Measurements from ENCODE around the gene SLC39A3.
"Not testable (repeated sequence)": the region's sequence is repeated elsewhere in the genome, so short reads cannot be mapped to it uniquely, and the experiment has no call there.

The SLC39A3 gene

DNA sequence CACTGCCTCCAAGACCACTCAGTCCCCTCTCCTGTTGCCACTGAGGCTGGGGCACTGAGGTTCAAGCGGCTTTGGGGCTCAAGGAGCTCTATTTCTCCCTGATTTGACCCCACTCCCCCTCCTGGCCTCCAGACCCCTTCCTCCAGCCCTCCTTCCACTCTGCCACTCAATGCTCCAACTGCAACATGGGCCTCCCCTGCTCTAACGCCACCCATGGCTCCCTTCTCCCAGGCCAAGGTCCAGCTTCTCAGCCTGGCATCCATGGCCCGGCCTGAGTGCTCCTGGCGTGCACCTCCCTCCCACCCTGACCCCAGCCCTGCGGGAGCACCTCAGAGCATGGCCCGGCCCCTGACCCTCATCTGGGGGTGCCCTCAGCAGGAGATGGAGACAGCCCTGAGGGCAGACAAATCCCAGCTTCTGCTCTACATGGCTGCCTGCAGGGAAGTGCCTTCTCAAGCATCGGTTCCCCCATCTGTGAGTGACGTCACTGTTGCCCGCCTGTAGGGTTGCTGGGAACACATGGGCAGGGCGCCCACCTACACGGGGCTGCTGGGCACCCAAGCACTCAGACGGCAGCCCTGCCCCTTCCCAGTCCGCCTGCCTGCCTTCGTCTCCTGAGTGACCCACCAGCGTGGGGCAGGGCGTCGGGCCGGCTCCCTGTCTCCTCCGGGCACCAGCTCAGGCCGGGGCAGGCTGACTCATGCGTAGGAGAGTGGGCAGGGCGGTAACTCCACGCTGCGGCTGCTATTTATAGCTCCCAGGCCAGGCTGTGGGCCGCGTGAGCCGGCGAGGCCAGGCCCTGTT lies 17.1 kb downstream of the SLC39A3 start:
- no peak for DNase-seq (ENCODE audit: low read depth in 2 of 2)

DNA sequence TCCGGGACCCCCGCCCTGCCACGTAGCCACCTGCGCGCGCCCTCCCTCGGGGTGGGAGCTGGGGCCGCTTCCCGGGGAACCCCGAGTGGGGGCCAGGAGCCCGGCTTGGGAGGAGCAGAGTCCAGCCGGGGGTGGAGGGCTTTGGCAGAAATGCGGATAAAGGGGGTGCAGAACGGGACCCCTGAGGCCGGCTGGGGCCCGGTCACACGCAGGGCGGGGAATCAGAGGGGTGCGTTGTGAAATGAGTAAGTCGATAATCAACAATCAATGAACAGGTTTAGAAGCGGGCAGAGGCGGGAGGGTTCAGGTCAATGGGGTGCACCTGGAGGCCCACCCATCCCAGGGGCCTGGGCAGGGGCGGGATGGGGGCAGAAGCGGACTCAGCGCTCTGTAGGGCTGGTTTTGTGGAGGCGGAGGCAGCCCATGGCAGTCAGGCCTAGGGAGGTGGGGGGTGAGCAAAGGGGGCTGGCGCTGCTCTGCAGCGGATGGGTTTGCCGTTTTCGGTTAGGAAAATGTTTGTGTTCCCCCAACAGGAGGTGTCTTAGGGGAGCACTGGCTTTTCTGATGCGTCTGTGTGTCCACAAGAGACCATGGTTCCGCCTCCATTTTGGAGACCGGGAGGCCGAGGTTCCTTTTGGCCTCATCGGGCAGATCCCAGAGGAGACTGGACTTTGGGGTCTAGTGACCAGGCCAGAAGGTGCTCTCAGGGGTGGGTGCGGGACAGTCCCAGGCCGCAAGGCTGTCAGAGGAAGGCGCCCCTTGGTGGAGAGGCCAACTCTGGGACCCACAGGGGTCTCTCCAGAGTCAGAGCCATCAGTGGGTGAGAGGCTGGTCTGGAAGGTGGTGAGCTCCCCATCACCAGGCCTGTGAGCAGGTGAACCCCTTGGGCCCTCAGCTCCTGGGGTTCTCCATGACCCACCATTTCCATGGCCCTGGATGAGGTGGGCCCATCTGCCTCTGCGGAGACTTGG lies 18.0 kb downstream of the SLC39A3 start:
- DNase-seq (ENCODE audit: low read depth in 2 of 2), result no peak

DNA sequence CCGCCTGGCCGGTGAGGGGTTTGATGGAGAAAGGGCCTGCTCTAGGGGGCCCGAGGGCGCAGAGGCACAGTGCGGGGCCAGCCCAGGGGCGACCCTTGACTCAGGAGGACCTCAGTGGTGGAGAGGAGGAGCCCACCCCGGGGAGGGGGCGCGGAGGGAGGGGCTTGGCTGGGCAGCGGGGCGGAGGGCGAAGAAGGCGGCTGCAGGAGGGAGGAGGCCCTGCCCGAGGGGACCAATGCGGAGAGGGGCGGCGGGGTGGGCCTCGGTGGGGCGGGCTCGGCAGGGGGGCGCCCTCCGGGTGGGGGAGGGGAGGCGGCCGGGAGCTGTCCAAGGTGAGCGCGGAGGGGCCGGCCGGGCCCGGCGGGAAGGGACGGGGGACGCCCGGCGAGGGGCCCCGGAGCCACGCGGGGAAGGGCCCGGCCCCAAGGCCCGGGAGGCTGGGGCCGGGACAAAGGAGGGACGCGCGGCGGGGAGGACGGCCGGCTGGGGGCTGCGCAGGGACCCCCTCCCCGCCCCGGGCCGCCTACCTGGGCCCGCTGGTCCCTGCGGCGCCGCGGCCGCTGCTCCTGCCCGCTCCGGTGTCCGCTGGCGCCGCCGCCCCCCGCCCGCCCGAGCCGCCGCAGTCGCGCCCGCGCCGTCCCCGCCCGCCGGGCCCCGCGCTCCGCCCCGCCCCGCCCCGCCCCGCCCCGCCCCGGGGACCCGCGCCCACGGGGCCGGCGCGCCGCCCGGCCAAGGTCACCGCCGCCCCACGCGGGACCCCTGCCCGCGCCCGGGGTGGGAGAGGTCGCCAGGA lies 18.8 kb downstream of the SLC39A3 start, which contains the start of gene DIRAS1:
Gene DIRAS1 (minus strand): TSS at position 596 of the 793 bp plus-strand sequence. CDS start 3,566 bp downstream, outside the sequence.
- DNase-seq (ENCODE audit: low read depth in 2 of 2), result no peak

DNA sequence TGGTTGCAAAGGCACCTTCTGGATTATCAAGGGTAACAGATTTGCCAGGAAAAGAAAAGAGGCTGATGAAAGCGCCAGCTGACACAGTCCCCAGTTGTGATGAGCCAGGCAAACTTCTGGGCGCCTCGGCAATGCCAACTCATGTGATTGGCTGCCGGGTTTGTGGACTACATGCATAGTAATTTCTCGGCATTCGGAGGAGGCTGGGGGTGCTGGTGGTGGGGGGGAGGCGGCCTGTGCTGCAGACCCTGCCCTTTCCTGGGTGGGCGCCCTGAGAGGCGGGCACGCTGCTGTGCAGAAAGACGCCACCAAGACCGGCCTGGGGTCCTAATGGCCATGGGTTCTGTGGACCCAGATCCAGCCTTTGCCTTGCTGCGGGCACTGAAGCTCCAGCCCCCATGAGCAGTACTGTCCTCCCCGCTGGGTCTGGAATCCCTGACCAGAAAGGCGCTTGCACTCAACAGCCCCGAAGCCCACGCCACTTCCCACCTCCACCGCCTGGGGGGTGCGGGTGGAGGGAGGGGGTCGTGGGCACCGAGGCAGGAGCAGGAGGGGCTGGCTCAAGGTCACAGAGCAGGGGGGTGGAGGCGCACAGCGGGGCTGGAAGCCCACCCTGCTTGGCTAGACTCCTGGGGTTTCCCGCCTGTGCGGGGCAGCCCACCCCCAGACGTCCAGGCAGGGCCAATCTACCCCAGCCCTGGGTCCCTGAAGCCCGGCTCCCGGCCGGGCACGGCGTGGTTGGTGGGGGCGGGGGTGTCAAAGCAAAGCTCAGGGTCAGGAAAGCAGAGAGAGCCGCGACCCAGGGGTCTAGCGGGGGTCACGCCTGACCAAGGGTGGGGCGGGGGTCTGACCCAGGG lies 19.7 kb downstream of the SLC39A3 start:
- no peak for DNase-seq (ENCODE audit: low read depth in 2 of 2)

DNA sequence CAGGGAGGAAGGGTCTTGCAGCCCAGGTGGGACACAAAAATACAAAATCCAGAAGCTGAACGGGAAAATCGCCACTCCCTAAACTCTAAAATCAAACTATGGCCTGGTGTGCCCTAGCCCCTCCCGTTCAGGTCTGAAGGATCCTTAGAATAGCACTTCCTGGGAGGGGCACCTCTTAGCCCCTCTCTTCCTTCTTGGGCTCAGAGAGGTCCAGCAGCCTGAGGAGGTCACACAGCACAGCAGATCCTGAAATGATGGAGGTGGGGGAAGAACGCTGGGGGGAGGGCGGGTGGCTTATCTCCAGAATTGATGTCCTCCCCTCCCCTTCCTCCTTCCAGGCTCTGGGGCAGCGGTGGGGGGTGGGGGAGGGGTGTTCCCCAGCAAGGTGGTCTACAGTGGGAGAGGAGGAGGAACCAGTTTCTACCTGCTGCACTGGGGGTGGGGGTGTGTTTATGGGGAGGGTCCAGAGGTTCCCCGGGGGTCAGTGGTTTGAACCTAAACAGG lies 20.5 kb downstream of the SLC39A3 start:
- no peak for DNase-seq (ENCODE audit: low read depth in 2 of 2)

DNA sequence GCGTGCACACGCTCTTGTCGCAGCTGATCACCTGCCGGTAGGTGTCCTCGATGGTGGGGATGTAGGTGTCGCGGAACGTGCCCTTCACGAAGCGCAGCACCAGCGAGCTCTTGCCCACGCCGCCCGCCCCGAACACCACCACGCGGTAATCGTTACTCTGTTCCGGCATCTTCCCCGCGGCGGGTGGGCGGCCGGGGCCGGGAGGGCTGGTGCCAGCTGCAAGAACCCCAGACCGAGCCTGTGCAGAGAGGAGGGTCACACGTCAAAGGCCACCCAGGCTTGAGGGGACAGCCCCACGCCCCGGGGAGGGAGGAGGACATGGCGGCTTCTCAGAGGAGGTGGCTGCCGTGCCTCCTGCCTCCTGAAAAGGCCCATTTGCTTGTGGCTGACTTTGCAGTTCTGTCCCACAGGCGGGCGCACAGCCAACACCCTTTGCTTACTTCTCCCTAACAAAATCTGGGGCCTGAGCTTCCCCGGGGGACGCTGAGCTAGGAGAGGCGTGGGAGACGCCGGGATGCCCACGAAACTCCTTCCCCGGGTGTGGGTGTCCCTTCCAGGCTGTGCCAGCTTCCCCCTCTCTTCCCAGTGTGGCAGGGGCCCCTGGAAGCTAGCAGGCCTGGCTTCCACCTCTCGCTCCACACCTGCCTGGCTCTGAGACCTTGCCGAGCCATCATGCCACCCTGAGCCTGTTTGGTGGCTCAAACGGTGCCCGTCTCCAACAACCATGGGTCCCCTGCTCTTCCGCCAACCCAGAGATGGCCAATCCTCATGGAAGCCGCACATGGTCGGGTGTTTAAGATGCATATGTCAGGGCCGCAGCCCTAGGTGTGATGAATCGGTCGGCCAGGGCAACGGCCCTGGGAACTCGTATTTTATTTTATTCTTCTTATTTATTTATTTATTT lies 21.9 kb downstream of the SLC39A3 start:
- no peak for DNase-seq (ENCODE audit: low read depth in 2 of 2)

DNA sequence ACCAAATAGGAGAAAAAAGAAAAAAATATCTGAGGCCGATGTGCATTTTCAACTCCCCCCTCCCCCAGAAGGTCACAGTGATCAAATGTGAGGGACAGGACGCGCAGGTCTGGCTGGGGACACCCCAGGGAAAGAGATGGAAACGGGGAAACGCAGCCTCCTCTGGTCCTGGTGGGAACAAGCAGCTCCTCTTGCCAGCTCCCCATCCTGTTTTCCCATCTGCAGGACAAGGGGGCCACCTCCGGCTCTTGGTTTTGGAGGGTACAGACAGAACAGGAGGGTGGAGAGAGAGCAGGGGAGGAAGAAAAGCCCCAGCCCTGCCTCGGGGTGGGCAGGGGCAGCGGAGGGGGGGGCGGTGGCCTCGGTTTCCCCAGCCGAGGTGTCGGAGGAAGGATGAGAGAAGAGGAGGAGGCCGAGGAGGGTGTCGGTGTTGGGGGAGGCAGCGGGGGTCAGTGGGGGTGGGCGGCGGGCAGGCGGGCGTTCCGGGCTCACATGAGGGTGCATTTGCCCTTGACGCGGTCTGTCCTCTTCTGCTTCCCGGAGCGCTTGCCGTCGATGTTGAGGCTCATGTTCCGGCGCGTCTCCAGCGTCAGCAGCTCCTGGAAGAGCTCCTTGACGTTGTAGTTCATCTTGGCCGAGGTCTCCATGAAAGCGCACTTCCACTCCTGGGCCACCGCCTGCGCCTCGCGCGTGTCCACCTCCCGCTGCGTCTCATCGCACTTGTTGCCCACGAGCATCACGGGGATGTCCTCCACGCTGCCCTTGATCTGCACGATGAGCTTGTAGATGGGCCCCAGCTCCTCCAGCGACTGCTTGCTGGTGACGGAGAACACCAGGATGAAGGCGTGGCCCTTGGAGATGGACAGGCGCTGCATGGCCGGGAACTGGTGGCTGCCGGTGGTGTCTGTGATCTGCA lies 22.8 kb downstream of the SLC39A3 start:
- no peak for DNase-seq (ENCODE audit: low read depth in 2 of 2)

DNA sequence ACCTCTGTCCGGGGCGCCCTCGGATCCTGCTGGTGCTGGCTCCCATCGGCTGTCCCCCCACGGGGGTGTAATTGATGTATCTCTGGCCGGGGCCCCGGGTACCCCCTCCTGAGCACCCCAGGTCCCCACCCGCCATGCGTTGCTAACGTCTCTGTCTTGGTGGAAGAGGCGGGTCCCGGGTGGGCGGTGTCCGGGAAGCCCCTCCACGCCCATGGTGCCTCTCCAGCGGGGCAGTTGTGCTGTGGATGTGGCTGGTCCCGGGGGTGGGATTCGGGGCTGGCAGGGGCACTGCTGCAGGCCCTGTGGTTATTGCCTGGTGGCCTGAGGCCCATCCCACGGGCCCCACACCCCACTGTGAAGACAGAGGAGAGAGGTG lies 23.6 kb downstream of the SLC39A3 start:
- DNase-seq (ENCODE audit: low read depth in 2 of 2), result no peak

DNA sequence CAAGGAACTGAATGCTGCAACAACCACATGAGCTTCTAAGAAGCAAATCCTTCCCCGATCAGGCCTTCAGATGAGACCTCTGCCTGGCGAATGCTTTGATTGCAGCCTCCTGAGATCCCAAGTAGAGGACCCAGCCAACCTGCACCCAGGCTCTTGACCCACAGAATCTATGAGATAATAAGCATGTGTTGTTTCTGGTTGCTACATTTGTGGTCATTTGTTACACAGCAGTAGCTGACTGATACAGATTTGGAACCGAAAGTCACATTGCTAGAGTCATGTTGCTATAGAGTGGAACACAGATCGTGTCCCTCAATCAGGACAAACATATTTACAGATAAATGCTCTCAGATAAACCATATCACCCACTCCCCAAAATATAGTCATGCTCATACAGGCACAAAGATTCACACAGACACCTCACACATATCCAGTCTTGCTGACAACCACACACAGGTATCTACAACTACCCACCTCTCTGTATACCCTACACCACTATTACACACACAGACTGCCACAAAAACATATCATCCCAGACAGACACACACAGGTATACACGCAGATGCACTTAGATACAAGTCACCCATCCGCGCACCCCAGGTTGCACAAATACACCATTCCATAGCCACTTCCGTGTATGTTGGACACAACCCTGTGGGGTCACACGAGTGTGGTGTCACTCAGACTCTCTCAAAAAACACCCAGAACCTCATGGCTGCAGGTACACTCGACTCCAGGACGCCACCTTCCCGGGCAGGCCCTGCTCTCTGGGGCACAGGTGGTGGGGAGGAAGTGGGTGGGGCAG lies 24.1 kb downstream of the SLC39A3 start:
- no peak for DNase-seq (ENCODE audit: low read depth in 2 of 2)

DNA sequence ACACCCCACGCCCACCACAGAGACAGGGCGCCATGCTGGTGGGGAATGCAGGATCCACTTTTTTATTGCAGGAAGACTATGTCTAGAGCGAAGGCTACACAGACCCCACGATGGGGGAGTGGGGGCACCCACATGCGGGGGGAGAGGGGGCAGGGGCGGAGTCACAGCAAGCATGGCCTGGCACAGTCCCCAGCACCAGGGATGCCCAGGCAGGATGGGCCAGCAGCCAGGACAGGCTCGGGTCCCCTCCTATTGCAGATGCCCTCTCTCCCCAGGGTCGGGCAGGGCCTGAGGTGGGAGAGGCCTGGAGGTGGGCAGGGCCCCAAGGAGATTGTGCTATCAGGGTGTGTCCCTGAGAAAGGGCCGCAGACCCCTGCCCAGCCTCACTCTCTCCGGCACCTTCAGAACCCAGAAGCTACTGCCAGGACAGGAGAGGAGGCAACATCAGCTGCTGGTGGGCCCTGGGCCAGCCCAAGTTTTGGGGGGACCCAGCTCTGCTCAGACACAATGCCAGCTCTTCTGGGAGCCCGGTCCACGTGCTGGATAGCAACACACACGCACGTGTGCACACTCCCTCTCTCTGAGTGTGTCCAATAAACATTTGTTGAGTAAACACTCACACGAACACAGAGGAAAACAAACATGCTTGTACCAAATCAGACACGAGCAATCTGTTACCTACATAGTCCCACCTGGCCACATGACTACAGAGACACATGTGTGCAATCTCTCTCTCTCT lies 25.1 kb downstream of the SLC39A3 start:
- DNase-seq (ENCODE audit: low read depth in 2 of 2), result no peak

DNA sequence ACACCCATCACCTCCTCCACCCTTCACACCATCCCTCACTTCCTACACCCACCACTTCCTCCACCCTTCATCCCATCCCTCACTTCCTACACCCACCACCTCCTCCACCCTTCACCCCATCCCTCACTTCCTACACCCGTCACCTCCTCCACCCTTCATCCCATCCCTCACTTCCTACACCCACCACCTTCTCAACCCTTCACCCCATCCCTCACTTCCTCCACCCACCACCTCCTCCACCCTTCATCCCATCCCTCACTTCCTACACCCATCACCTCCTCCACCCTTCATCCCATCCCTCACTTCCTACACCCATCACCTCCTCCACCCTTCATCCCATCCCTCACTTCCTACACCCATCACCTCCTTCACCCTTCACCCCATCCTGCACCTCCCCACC lies 25.7 kb downstream of the SLC39A3 start:
- not testable (repeated sequence) for DNase-seq (ENCODE audit: low read depth in 2 of 2)

DNA sequence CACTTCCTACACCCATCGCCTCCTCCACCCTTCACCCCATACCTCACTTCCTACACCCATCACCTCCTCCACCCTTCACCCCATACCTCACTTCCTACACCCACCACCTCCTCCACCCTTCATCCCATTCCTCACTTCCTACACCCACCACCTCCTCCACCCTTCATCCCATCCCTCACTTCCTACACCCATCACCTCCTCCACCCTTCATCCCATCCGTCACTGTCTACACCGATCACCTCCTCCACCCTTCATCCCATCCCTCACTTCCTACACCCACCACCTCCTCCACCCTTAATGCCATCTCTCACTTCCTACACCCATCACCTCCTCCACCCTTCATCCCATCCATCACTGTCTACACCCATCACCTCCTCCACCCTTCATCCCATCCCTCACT lies 26.6 kb downstream of the SLC39A3 start:
- DNase-seq (ENCODE audit: low read depth in 2 of 2), result not testable (repeated sequence)

DNA sequence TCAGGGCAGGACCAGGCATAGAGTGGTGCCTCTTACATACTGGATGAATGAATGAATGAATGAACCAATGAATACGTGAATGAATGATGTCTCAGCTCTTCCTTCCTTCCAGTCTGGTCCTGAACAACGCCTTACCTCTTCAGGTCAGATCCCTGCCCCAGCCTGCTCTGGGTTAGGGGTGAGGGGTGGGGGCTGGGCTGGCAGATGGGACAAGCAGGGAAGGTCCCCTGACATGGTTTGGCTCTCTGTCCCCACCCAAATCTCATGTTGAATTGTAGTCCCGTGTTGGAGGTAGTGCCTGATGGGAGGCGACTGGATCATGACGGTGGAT lies 28.0 kb downstream of the SLC39A3 start:
- DNase-seq (ENCODE audit: low read depth in 2 of 2), result no peak

DNA sequence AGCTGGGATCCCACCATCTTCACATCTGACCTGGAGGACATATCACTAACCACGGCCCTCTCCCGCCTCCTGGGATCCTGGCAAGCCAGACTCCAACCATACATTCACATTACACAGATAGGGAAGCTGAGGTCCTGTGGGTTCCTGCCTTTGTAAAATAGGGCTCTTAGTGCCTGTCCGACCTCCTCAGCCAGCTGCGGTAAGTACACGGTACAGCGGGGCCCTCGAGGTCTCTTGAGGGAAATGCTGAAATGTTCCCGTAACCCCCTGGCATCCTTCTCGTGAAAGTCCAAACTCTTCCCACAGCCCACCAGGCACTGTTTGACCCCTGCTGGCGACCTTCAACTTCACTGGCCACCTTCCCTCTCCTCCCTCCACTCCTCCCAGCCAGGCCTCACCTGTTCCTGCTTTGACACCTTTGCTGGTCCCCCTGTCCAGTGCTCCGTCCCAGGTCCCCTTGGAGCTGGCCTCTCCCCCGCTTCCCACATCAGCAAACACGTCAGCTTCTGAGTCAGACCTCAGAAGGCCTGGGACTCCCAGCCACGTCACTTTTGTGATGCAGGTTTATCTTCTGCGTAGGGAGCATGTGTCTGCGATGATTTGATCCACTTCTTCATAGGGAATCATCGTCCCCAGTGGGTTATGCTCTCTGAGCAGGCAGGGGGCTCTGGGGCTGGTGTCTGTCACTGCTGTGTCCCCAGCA lies 28.5 kb downstream of the SLC39A3 start:
- DNase-seq (ENCODE audit: low read depth in 2 of 2), result no peak

DNA sequence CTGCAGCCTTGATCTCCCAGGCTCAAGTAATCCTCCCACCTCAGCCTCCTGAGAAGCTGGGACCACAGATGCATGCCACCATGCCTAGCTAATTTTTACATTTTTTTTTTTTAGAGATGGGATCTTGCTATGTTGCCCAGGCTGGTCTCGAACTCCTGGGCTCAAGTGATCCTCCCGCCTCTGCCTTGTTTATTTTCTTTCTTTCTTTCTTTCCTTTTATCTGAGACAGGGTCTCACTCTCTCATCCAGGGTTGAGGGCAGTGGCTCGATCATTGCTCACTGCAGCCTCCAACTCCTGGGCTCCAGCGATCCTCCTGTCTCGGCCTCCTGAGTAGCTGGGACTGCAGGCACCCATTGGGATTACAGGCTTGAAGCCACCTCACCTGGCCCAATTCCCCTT lies 33.6 kb downstream of the SLC39A3 start:
- no peak for DNase-seq (ENCODE audit: low read depth in 2 of 2)

DNA sequence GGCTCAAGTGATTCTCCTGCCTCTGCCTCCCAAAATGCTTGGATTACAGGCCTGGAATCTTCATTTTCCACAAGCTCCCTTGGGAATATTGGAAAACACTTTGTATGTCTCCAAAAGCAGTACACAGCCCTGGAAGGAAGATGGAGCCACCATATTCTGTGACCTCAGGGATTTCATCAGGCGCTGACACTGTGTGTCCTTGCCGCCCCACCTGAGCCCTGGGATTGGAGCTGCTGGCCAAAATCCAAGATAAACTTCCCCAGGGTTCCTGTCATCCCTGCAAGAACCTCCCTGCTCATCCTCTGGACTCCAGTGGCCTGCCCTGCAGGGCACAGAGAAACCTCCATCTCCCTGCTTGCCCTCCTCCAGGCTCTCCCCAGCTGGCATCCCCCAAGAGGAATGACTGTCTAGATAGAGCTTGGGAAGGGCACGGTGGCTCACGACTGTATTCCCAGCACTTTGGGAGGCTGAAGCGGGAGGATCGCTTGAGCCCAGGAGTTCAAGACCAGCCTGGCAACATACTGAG lies 36.1 kb downstream of the SLC39A3 start:
- no peak for DNase-seq (ENCODE audit: low read depth in 2 of 2)
